ENCODE measurements around the gene RNF4. TPM values are rescaled to one million over a fixed set of nuclear protein-coding genes. Genes with fewer than 3 reads are reported as not detected.

RNF4 gene
- total RNA-seq: 10 to 100 TPM; 78.9 to 84.8 TPM

GRCh38 chr4:2468456-2469191 lies at the start of gene RNF4:
RNF4 (plus strand) TSS chr4:2469106; CDS start chr4:2490494, 21,388 bp downstream.

GRCh38 chr4:2536193-2537010 lies 67.5 kb downstream of the RNF4 start, which contains the start of gene FAM193A:
FAM193A (plus strand) TSS chr4:2536647; CDS start chr4:2536916, 269 bp downstream.

Other genes with a start within 250 kb of the RNF4 start
- gene HAUS3, start 227.0 kb upstream of the RNF4 start, total RNA-seq: 10 to 100 TPM; 25.7 to 25.8 TPM
- gene POLN, start 227.0 kb upstream of the RNF4 start, total RNA-seq: 1 to 10 TPM; 1.5 to 2.7 TPM
- gene MXD4, start 207.0 kb upstream of the RNF4 start, total RNA-seq: 10 to 100 TPM; 26.7 to 27.0 TPM
- 10 to 100 TPM; 10.2 to 11.2 TPM for gene ZFYVE28, start 50.5 kb upstream of the RNF4 start, total RNA-seq
- gene CFAP99, start 50.2 kb upstream of the RNF4 start, total RNA-seq: not detected
- 10 to 100 TPM; 29.2 to 30.2 TPM for gene FAM193A, start 67.5 kb downstream of the RNF4 start, total RNA-seq

Measured in activated naive CD4-positive, alpha-beta T cell treated with anti-CD3 and anti-CD28 coated beads, Interleukin-2, amount 10 ng/mL, durations not matched to agents 5 hours and 36 hours (primary cell).